Colon (tissue), 2 donors: ENCODE measurements around the gene SEMA6C.
"Not testable (repeated sequence)": the region's sequence is repeated elsewhere in the genome, so short reads cannot be mapped to it uniquely, and the experiment has no call there.

ENCODE experiments used
- FAIRE-seq: peaks from 2 replicates; lab custom pipeline; 2012; peaks lifted over from hg19 to GRCh38; lab: Jason Lieb, UNC
- donor health status: control.
- donor health status: control.

Gene SEMA6C

GRCh38 chr1:151124763-151125403 is 21.5 kb downstream of the SEMA6C start:
- no peak for FAIRE-seq

GRCh38 chr1:151113877-151114276 is 32.6 kb downstream of the SEMA6C start:
- FAIRE-seq = no peak

GRCh38 chr1:151108331-151108730 is 38.1 kb downstream of the SEMA6C start:
- no peak for FAIRE-seq

- no peak for FAIRE-seq
Observed at GRCh38 chr1:151106894-151107293, 39.5 kb downstream of the SEMA6C start.

GRCh38 chr1:151104630-151105029 is 41.8 kb downstream of the SEMA6C start:
- FAIRE-seq = no peak

- FAIRE-seq = no peak
Observed at GRCh38 chr1:151098126-151098525, 48.3 kb downstream of the SEMA6C start.

GRCh38 chr1:151097426-151097825 is 49.0 kb downstream of the SEMA6C start:
- FAIRE-seq = not testable (repeated sequence)

GRCh38 chr1:151085953-151086559 is 60.4 kb downstream of the SEMA6C start:
- FAIRE-seq = no peak
